ENCODE measurements around the gene TTC1. TPM values are rescaled to one million over a fixed set of nuclear protein-coding genes. Genes with fewer than 3 reads are reported as not detected.

Gene TTC1
- total and polyA plus RNA-seq, 9 of the 15 experiments (the other 6 are each of a cell fraction or from before 2014, with no cell fraction given), result 51.9 to 173 (median 87.7) TPM

- TF ChIP-seq ARID4B (CRISPR knock-in tag; IDR thresholded peaks at IDR 0.05) (no peak), CBFA2T2 (conservative IDR thresholded peaks at IDR 0.05) (no peak), GTF2F1 (IDR thresholded peaks at IDR 0.05; ENCODE audit: low read depth, low read length) (no peak), TRIM28 (IDR thresholded peaks at IDR 0.05) (no peak), ZNF212 (CRISPR knock-in tag; IDR thresholded peaks at IDR 0.05) (no peak), CHD2 (IDR thresholded peaks at IDR 0.05; ENCODE audit: low read depth, low read length) (no peak), TAF9B (IDR thresholded peaks at IDR 0.05; ENCODE audit: partially characterized antibody) (no peak), SFPQ (IDR thresholded peaks at IDR 0.05; ENCODE audit: low read depth, low read length) (no peak)
Measured at GRCh38 chr5:160036243-160036642, 27.3 kb downstream of the TTC1 start (continued).

Measured in K562 (cell line).